Cerebellar nuclear complex (tissue), 1 donor: ENCODE results near the gene CSF2.

Experiments used
- DNase-seq, 2 experiments: peaks; one replicate each; lab custom pipeline; 2025; lab: John Stamatoyannopoulos, UW

The CSF2 gene

GRCh38 chr5:132067941-132068808 lies 5.4 kb upstream of the CSF2 start:
- no peak for DNase-seq

- DNase-seq, result no peak
These were observed 4.0 kb upstream of the CSF2 start for GRCh38 chr5:132069561-132069960.

- no peak for DNase-seq
These were observed 3.6 kb upstream of the CSF2 start for GRCh38 chr5:132069994-132070393.

- no peak for DNase-seq
These were observed 2.9 kb upstream of the CSF2 start for GRCh38 chr5:132070460-132071337.

GRCh38 chr5:132071338-132071707 lies 2.3 kb upstream of the CSF2 start:
- DNase-seq, result no peak

- no peak for DNase-seq
These were observed 1.5 kb upstream of the CSF2 start for GRCh38 chr5:132072070-132072469.

GRCh38 chr5:132072528-132072927 lies 1.1 kb upstream of the CSF2 start:
- DNase-seq, result no peak

- no peak for DNase-seq
These were observed 642 bp downstream of the CSF2 start for GRCh38 chr5:132074091-132074771.

- DNase-seq, result no peak
These were observed 1.5 kb downstream of the CSF2 start for GRCh38 chr5:132074772-132075718.

GRCh38 chr5:132075719-132076077 lies 2.1 kb downstream of the CSF2 start:
- DNase-seq, result no peak

GRCh38 chr5:132076202-132076830 lies 2.7 kb downstream of the CSF2 start:
- no peak for DNase-seq

- no peak for DNase-seq
These were observed 3.4 kb downstream of the CSF2 start for GRCh38 chr5:132076983-132077382.

- no peak for DNase-seq
These were observed 5.5 kb downstream of the CSF2 start for GRCh38 chr5:132079081-132079480.

- DNase-seq, result no peak
These were observed 6.0 kb downstream of the CSF2 start for GRCh38 chr5:132079619-132080018.

GRCh38 chr5:132080595-132080994 lies 7.0 kb downstream of the CSF2 start:
- DNase-seq, result no peak

- DNase-seq, result no peak
These were observed 7.9 kb downstream of the CSF2 start for GRCh38 chr5:132081458-132081857.

- DNase-seq, result no peak
These were observed 8.9 kb downstream of the CSF2 start for GRCh38 chr5:132082329-132083023.

GRCh38 chr5:132083071-132083678 lies 9.6 kb downstream of the CSF2 start:
- DNase-seq, result no peak

GRCh38 chr5:132085686-132086085 lies 12.1 kb downstream of the CSF2 start:
- DNase-seq, result no peak

- DNase-seq, result no peak
These were observed 12.7 kb downstream of the CSF2 start for GRCh38 chr5:132086277-132086794.
